HepG2 (cell line): Measurements from ENCODE around the gene MZT1. TPM values are rescaled to one million over a fixed set of nuclear protein-coding genes. Genes with fewer than 3 reads are reported as not detected.

Experiments used
- CBX2 ChIP-seq, 2 experiments: fragments of 200-600 bp in 1 of 2; sonication (generic); formaldehyde crosslinking in 1 of 2; IDR thresholded peaks; 2 replicates each; pipeline versions ENCODE4 v1.7.0 to v1.8.1; 2018 to 2022; ENCODE audit warnings: low read depth in 2 of 2, low read length in 1 of 2, mild to moderate bottlenecking in 1 of 2, missing genetic modification reagents in 1 of 2
- ETV5 ChIP-seq: IDR thresholded peaks from 2 replicates; pipeline ENCODE4 v1.6.1; 2018; ENCODE audit warnings: missing biosample characterization, missing genetic modification reagents, inconsistent platforms, borderline replicate concordance
- GFI1 ChIP-seq: sonication (generic); formaldehyde crosslinking; IDR thresholded peaks from 2 replicates; pipeline ENCODE4 v1.5.0; 2020; ENCODE audit warnings: missing genetic modification reagents, mild to moderate bottlenecking, borderline replicate concordance
- GTF3A ChIP-seq: sonication (generic); formaldehyde crosslinking; conservative IDR thresholded peaks from 2 replicates; pipeline ENCODE4 v1.4.0; 2020; ENCODE audit warnings: mild to moderate bottlenecking, missing genetic modification reagents
- HMG20B ChIP-seq: conservative IDR thresholded peaks from 2 replicates; pipeline ENCODE4 v1.6.1; 2016; ENCODE audit warnings: missing genetic modification reagents, missing compliant biosample characterization
- LCORL ChIP-seq, 2 experiments: fragments of 450-650 bp in 1 of 2; sonication (generic) in 1 of 2; formaldehyde crosslinking in 1 of 2; IDR thresholded peaks; 2 replicates each; pipeline versions ENCODE4 v1.5.0 to v1.6.1; 2017 to 2020; ENCODE audit warnings: antibody characterized with exemption in 1 of 2, missing genetic modification reagents in 1 of 2
- MAFG ChIP-seq: sonication (generic); formaldehyde crosslinking; IDR thresholded peaks from 2 replicates; pipeline ENCODE4 v1.5.1; 2020; ENCODE audit warnings: mild to moderate bottlenecking, missing genetic modification reagents
- NCOA1 ChIP-seq: sonication (generic); formaldehyde crosslinking; IDR thresholded peaks from 2 replicates; pipeline ENCODE4 v1.9.0; 2021; ENCODE audit warnings: missing genetic modification reagents
- NR3C1 ChIP-seq: sonication (generic); formaldehyde crosslinking; IDR thresholded peaks from 2 replicates; pipeline ENCODE4 v1.4.0; 2020; ENCODE audit warnings: missing genetic modification reagents
- XRCC5 ChIP-seq: fragments of 200-400 bp; formaldehyde crosslinking; optimal IDR thresholded peaks from 2 replicates; pipeline ENCODE3; 2017; ENCODE audit warnings: mild to moderate bottlenecking, low read length
- ZMYM3 ChIP-seq: sonication (generic); formaldehyde crosslinking; IDR thresholded peaks from 2 replicates; pipeline ENCODE4 v1.5.1; 2020; ENCODE audit warnings: mild to moderate bottlenecking, missing genetic modification reagents
- ZNF136 ChIP-seq: sonication (generic); formaldehyde crosslinking; IDR thresholded peaks from 2 replicates; pipeline ENCODE4 v1.8.1; 2022; ENCODE audit warnings: low read depth, mild to moderate bottlenecking, moderate library complexity, missing genetic modification reagents
- ZNF292 ChIP-seq: sonication (generic); formaldehyde crosslinking; IDR thresholded peaks from 2 replicates; pipeline ENCODE4 v1.8.1; 2022; ENCODE audit warnings: mild to moderate bottlenecking, low read depth, missing genetic modification reagents, borderline replicate concordance
- ZNF343 ChIP-seq: sonication (generic); formaldehyde crosslinking; IDR thresholded peaks from 2 replicates; pipeline ENCODE4 v1.4.0; 2020; ENCODE audit warnings: mild to moderate bottlenecking, missing genetic modification reagents
- ZNF510 ChIP-seq: sonication (generic); formaldehyde crosslinking; IDR thresholded peaks from 2 replicates; pipeline ENCODE4 v1.4.0; 2020; ENCODE audit warnings: low read depth, mild to moderate bottlenecking, missing genetic modification reagents
- ZNF563 ChIP-seq: sonication (generic); formaldehyde crosslinking; IDR thresholded peaks from 2 replicates; pipeline ENCODE4 v1.8.0; 2022; ENCODE audit warnings: mild to moderate bottlenecking, moderate library complexity, missing genetic modification reagents
- ZNF567 ChIP-seq: sonication (generic); formaldehyde crosslinking; IDR thresholded peaks from 2 replicates; pipeline ENCODE4 v1.8.1; 2023; ENCODE audit warnings: mild to moderate bottlenecking, missing genetic modification reagents, borderline replicate concordance
- ZNF670 ChIP-seq: sonication (generic); formaldehyde crosslinking; IDR thresholded peaks from 2 replicates; pipeline ENCODE4 v1.8.0; 2022; ENCODE audit warnings: mild to moderate bottlenecking, missing genetic modification reagents, borderline replicate concordance
- ZNF841 ChIP-seq: sonication (generic); formaldehyde crosslinking; IDR thresholded peaks from 2 replicates; pipeline ENCODE4 v1.8.1; 2023; ENCODE audit warnings: missing genetic modification reagents, borderline replicate concordance
- polyA plus RNA-seq, 8 experiments: library from polyadenylated mRNA; depleted of rRNA in 3 of 8; stranded (reverse) in 7 of 8; unstranded in 1 of 8; fragments of >200 nt; fragmentation: Illumina TruSeq in 4 of 8; extraction: Trizol in 4 of 8; gene quantifications; 2 replicates each; pipeline versions ENCODE4 v1.2.1 to v1.2.3, GENCODE V29; 2011 to 2016; ENCODE audit warnings: low read depth in 4 of 8, missing spikeins in 1 of 8, mixed read lengths in 1 of 8; ENCODE audit not compliant: insufficient read depth in 1 of 8
- total RNA-seq, 5 experiments: library from RNA; depleted of rRNA; stranded (reverse); fragments of >200 nt; fragmentation: Illumina TruSeq; extraction: Trizol; gene quantifications; 2 replicates each; pipeline ENCODE4 v1.2.3, GENCODE V29; 2016; ENCODE audit warnings: low read depth in 1 of 5
- TF ChIP-seq, protein P1 (sequence below): sonication (generic); formaldehyde crosslinking; IDR thresholded peaks from 2 replicates; pipeline ENCODE4 v1.4.0; 2020; ENCODE audit warnings: mild to moderate bottlenecking, missing genetic modification reagents
- TF ChIP-seq, protein P2 (sequence below): sonication (generic); formaldehyde crosslinking; IDR thresholded peaks from 2 replicates; pipeline ENCODE4 v1.8.0; 2022; ENCODE audit warnings: missing genetic modification reagents, mild to moderate bottlenecking, inconsistent platforms, borderline replicate concordance
- TF ChIP-seq, protein P3 (sequence below): sonication (generic); formaldehyde crosslinking; IDR thresholded peaks from 2 replicates; pipeline ENCODE4; 2020; ENCODE audit warnings: missing genetic modification reagents, mild to moderate bottlenecking, borderline replicate concordance

The MZT1 gene
- total and polyA plus RNA-seq, 2 of the 13 experiments (the other 11 are each of a cell fraction or from before 2014, with no cell fraction given) = 11.7 to 17.2 TPM

DNA sequence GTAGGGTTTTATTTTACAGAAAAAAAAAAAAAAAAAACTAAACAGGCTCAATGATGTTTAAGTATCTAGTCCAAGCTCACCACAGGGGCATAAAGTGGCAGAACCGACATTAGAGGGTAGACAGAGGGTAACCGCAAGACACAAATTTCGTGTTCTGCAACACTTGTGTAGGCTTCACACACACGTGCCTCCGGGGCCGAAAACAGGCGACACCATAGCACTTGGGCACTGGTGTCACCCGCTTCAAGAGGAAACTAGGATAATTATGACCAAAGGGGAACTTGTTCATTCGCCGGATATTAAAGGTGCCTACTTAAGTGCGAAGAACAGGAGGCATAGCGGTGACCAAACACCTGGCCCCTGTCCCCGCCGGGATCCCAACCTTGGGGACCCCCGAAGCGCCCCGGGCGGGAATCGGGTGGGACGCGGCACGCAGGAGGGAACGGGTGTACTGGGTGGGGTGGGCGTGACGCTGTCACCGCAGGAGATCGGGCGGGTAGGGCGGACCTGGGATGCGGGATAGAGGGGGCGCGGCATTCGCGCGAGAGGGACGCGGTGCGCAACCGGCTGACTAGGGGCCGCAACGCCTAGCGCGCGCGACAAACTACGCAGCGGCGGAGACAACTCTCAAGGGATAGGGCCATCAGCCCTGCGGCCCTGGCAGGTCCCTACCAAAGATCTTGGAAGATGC is 558 bp downstream of the MZT1 start (continued):
- TF ChIP-seq, protein P1, sequence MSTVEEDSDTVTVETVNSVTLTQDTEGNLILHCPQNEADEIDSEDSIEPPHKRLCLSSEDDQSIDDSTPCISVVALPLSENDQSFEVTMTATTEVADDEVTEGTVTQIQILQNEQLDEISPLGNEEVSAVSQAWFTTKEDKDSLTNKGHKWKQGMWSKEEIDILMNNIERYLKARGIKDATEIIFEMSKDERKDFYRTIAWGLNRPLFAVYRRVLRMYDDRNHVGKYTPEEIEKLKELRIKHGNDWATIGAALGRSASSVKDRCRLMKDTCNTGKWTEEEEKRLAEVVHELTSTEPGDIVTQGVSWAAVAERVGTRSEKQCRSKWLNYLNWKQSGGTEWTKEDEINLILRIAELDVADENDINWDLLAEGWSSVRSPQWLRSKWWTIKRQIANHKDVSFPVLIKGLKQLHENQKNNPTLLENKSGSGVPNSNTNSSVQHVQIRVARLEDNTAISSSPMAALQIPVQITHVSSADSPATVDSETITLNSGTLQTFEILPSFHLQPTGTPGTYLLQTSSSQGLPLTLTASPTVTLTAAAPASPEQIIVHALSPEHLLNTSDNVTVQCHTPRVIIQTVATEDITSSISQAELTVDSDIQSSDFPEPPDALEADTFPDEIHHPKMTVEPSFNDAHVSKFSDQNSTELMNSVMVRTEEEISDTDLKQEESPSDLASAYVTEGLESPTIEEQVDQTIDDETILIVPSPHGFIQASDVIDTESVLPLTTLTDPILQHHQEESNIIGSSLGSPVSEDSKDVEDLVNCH (CRISPR knock-in tag) = no peak
- no peak for TF ChIP-seq HMG20B (CRISPR knock-in tag)
- no peak for TF ChIP-seq CBX2 (IDR thresholded peaks at IDR 0.05; ENCODE audit: low read depth, low read length)
- TF ChIP-seq CBX2 (CRISPR knock-in tag; IDR thresholded peaks at IDR 0.05; ENCODE audit: low read depth) = no peak
- TF ChIP-seq LCORL (IDR thresholded peaks at IDR 0.05) = no peak
- 0 out of 2 replicates have a peak, but pooled peaks have one; percentile 12 for TF ChIP-seq LCORL (CRISPR knock-in tag; IDR thresholded peaks at IDR 0.05)
- no peak for TF ChIP-seq ZNF343 (CRISPR knock-in tag)
- no peak for TF ChIP-seq ZNF567
- 0 out of 2 replicates have a peak, but pooled peaks have one; percentile 13 for TF ChIP-seq ZNF292 (CRISPR knock-in tag)
- TF ChIP-seq GFI1 (CRISPR knock-in tag) = no peak
- TF ChIP-seq NCOA1 (CRISPR knock-in tag) = 0 out of 2 replicates have a peak, but pooled peaks have one; percentile 31
- no peak for TF ChIP-seq NR3C1
- TF ChIP-seq ZNF510 = no peak
- no peak for TF ChIP-seq XRCC5
- TF ChIP-seq ZNF563 (CRISPR knock-in tag) = no peak
- TF ChIP-seq, protein P2, sequence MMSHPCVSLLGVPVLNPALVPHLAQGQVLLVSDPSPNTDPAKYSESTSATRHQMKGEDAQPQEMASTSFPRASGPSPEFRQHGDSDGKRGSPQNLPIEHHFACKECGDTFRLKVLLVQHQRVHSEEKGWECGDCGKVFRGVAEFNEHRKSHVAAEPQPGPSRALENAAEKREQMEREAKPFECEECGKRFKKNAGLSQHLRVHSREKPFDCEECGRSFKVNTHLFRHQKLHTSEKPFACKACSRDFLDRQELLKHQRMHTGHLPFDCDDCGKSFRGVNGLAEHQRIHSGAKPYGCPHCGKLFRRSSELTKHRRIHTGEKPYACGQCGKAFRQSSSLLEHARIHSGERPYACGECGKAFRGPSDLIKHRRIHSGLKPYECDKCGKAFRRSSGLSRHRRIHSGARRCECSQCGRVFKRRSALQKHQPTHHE (CRISPR knock-in tag) = no peak
- TF ChIP-seq ETV5 (CRISPR knock-in tag) = no peak
- TF ChIP-seq ZNF136 = no peak
- TF ChIP-seq ZMYM3 = no peak
- no peak for TF ChIP-seq GTF3A (CRISPR knock-in tag)
- TF ChIP-seq MAFG (CRISPR knock-in tag) = no peak
- TF ChIP-seq, protein P3, sequence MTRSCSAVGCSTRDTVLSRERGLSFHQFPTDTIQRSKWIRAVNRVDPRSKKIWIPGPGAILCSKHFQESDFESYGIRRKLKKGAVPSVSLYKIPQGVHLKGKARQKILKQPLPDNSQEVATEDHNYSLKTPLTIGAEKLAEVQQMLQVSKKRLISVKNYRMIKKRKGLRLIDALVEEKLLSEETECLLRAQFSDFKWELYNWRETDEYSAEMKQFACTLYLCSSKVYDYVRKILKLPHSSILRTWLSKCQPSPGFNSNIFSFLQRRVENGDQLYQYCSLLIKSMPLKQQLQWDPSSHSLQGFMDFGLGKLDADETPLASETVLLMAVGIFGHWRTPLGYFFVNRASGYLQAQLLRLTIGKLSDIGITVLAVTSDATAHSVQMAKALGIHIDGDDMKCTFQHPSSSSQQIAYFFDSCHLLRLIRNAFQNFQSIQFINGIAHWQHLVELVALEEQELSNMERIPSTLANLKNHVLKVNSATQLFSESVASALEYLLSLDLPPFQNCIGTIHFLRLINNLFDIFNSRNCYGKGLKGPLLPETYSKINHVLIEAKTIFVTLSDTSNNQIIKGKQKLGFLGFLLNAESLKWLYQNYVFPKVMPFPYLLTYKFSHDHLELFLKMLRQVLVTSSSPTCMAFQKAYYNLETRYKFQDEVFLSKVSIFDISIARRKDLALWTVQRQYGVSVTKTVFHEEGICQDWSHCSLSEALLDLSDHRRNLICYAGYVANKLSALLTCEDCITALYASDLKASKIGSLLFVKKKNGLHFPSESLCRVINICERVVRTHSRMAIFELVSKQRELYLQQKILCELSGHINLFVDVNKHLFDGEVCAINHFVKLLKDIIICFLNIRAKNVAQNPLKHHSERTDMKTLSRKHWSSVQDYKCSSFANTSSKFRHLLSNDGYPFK (CRISPR knock-in tag) = no peak
- no peak for TF ChIP-seq ZNF841 (CRISPR knock-in tag)
- no peak for TF ChIP-seq ZNF670 (CRISPR knock-in tag)
